ENCODE results near the gene EML4. TPM values are rescaled to one million over a fixed set of nuclear protein-coding genes. Genes with fewer than 3 reads are reported as not detected.

The EML4 gene
- total and polyA plus RNA-seq, 9 of the 15 experiments (the other 6 are each of a cell fraction or from before 2014, with no cell fraction given) = 14.7 to 48.3 (median 36.5) TPM

DNA sequence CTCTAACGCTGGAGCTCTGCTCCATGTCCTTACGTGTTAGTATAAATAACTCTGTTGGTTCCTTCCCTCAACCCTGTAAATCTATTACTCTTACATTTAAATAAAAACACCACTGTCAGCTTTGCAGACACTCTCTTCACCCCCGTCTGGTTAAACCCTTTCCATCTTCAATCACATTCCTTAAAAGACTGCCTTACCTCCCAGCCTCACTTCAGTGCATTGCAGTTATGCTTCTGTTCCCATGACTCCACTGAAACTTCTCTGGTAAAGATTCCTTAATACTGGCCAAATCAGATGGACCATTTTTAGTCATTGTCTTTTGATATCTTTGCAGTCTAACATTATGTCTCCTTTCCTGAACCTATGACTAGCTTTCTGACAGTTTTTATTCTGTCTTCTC, 61.7 kb downstream of the EML4 start:
- Histone ChIP-seq H3K9me1 (ENCODE audit: control insufficient read depth, insufficient read depth, low read length) (no peaks in the 10 kb centered on the region), H4K20me1 (replicated peaks; ENCODE audit: control insufficient read depth, insufficient read depth, low read length) (peaks cover 4% of the 10 kb centered on the region), H3K36me3 (ENCODE audit: control insufficient read depth, insufficient read depth, low read length) (no peaks in the 10 kb centered on the region), H2AFZ (ENCODE audit: low read depth, low read length) (no peak overlapping the region), H3K27ac (ENCODE audit: extremely low read depth, low read depth, low read length) (no peak overlapping the region), H3K4me1 (replicated peaks in 1 of 2; ENCODE audit: control insufficient read depth in 2 of 2, insufficient read depth in 2 of 2, low read length in 2 of 2) (no peaks in the 10 kb centered on the region), H3K4me3 (no peak overlapping the region), H3K9ac (ENCODE audit: insufficient read depth in 1 of 2, low read depth in 2 of 2, low read length in 2 of 2) (no peak overlapping the region), H3K27me3 (ENCODE audit: control insufficient read depth in 2 of 2, insufficient read depth in 2 of 2, low read length in 2 of 2) (no peaks in the 10 kb centered on the region), H3K4me2 (ENCODE audit: insufficient read depth, low read length) (no peak overlapping the region), H3K79me2 (ENCODE audit: control insufficient read depth, insufficient read depth, low read length) (no peaks in the 10 kb centered on the region), H3K9me3 (replicated peaks; ENCODE audit: control insufficient read depth, insufficient read depth, low read depth, low read length) (no peaks in the 10 kb centered on the region)
- 51% methylated on average over 3 of the region's 3 CpGs for WGBS (ENCODE audit: insufficient coverage, low coverage, missing lambda C conversion rate)
- TF ChIP-seq U2AF2 (optimal IDR thresholded peaks at IDR 0.05; ENCODE audit: low read depth, low read length) (no peak), RBM25 (IDR thresholded peaks at IDR 0.05; ENCODE audit: low read depth, low read length, severe bottlenecking) (no peak), ZNF644 (tag; IDR thresholded peaks at IDR 0.05; ENCODE audit: low read depth) (no peak), NFIC (IDR thresholded peaks at IDR 0.05) (no peak), GATAD2B (IDR thresholded peaks at IDR 0.05; ENCODE audit: borderline replicate concordance) (no peak), ZKSCAN8 (CRISPR knock-in tag; IDR thresholded peaks at IDR 0.05) (no peak), MECOM (CRISPR knock-in tag; IDR thresholded peaks at IDR 0.05) (no peak), POLR2B (IDR thresholded peaks at IDR 0.05; ENCODE audit: low read depth, partially characterized antibody) (no peak), PRPF4 (IDR thresholded peaks at IDR 0.05; ENCODE audit: insufficient read depth, low read depth, low read length, poor library complexity, severe bottlenecking) (no peak), SIX5 (IDR thresholded peaks at IDR 0.05; ENCODE audit: borderline replicate concordance in 1 of 2, insufficient read depth in 1 of 2, low read depth in 1 of 2, low read length in 2 of 2) (no peak)
- TF ChIP-seq, protein P1, sequence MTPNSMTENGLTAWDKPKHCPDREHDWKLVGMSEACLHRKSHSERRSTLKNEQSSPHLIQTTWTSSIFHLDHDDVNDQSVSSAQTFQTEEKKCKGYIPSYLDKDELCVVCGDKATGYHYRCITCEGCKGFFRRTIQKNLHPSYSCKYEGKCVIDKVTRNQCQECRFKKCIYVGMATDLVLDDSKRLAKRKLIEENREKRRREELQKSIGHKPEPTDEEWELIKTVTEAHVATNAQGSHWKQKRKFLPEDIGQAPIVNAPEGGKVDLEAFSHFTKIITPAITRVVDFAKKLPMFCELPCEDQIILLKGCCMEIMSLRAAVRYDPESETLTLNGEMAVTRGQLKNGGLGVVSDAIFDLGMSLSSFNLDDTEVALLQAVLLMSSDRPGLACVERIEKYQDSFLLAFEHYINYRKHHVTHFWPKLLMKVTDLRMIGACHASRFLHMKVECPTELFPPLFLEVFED (CRISPR knock-in tag; conservative IDR thresholded peaks at IDR 0.05) = no peak
- TF ChIP-seq, protein P2, sequence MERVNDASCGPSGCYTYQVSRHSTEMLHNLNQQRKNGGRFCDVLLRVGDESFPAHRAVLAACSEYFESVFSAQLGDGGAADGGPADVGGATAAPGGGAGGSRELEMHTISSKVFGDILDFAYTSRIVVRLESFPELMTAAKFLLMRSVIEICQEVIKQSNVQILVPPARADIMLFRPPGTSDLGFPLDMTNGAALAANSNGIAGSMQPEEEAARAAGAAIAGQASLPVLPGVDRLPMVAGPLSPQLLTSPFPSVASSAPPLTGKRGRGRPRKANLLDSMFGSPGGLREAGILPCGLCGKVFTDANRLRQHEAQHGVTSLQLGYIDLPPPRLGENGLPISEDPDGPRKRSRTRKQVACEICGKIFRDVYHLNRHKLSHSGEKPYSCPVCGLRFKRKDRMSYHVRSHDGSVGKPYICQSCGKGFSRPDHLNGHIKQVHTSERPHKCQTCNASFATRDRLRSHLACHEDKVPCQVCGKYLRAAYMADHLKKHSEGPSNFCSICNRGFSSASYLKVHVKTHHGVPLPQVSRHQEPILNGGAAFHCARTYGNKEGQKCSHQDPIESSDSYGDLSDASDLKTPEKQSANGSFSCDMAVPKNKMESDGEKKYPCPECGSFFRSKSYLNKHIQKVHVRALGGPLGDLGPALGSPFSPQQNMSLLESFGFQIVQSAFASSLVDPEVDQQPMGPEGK (CRISPR knock-in tag; IDR thresholded peaks at IDR 0.05; ENCODE audit: borderline replicate concordance) = no peak
- DNase-seq (ENCODE audit: extremely low read depth in 1 of 4, low spot score in 3 of 4) (no peak), FAIRE-seq (no peak), ATAC-seq (no peak)
- CTCF ChIA-PET (ENCODE audit: low intra/inter-chr PET ratio) = no interaction called here
- intact Hi-C loops (cut with micrococcal nuclease) = no loop called here
- in situ Hi-C loops (cut with MboI) = no loop called here
- POLR2A ChIA-PET = no interaction called here
- BruUV-seq (replicated peaks) = no TSS peak
